ENCODE data around the gene GPR42.
"Not testable (repeated sequence)": the region's sequence is repeated elsewhere in the genome, so short reads cannot be mapped to it uniquely, and the experiment has no call there.

Gene GPR42

DNA sequence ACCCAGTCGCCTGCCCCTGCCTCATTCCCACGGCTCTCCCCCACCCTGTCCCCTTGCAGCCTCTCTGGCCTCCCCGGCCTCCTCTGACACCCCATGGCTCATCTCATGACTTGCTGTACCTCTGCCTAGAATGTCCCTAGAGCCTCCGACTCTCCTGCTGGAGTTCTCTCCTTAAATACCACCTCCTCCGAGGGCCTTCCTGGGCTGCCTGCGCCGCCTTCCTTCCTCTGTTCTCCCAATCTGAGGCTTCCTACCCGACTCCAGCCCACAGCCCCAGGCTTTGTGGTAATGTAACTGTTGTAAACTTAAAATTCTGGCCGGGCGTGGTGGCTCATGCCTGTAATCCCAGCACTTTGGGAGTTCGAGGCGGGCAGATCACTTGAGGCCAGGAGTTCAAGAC lies 27.7 kb downstream of the GPR42 start:
- H3K4me3 ChIP-seq (ENCODE audit: low read length) = no peak overlapping the region
- TF ChIP-seq, protein P1, sequence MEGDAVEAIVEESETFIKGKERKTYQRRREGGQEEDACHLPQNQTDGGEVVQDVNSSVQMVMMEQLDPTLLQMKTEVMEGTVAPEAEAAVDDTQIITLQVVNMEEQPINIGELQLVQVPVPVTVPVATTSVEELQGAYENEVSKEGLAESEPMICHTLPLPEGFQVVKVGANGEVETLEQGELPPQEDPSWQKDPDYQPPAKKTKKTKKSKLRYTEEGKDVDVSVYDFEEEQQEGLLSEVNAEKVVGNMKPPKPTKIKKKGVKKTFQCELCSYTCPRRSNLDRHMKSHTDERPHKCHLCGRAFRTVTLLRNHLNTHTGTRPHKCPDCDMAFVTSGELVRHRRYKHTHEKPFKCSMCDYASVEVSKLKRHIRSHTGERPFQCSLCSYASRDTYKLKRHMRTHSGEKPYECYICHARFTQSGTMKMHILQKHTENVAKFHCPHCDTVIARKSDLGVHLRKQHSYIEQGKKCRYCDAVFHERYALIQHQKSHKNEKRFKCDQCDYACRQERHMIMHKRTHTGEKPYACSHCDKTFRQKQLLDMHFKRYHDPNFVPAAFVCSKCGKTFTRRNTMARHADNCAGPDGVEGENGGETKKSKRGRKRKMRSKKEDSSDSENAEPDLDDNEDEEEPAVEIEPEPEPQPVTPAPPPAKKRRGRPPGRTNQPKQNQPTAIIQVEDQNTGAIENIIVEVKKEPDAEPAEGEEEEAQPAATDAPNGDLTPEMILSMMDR (conservative IDR thresholded peaks at IDR 0.05; ENCODE audit: low read depth, low read length) = no peak
- DNase-seq (ENCODE audit: low read depth) = no peak

DNA sequence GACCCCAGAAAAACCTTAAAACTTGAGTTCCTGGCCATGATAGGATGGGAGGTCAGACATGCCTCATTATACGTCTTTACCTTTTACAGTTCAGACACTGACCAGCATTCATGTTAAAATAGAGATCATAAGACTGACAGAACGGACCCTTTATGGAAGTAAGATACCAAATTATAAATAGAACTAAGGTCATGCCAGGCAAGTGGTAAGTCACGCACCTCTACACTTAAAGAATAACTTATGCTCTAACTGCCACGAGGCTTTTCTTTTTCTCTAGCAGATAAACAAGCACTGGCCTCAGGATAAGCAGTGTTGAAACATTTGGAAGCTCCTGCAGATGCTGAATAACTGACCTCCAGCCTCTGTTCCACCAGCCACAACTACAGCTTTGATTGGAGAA lies 28.4 kb downstream of the GPR42 start:
- TF ChIP-seq, protein P1 (conservative IDR thresholded peaks at IDR 0.05; ENCODE audit: low read depth, low read length) = no peak
- DNase-seq (ENCODE audit: low read depth) = no peak
- H3K4me3 ChIP-seq (ENCODE audit: low read length) = no peak overlapping the region

DNA sequence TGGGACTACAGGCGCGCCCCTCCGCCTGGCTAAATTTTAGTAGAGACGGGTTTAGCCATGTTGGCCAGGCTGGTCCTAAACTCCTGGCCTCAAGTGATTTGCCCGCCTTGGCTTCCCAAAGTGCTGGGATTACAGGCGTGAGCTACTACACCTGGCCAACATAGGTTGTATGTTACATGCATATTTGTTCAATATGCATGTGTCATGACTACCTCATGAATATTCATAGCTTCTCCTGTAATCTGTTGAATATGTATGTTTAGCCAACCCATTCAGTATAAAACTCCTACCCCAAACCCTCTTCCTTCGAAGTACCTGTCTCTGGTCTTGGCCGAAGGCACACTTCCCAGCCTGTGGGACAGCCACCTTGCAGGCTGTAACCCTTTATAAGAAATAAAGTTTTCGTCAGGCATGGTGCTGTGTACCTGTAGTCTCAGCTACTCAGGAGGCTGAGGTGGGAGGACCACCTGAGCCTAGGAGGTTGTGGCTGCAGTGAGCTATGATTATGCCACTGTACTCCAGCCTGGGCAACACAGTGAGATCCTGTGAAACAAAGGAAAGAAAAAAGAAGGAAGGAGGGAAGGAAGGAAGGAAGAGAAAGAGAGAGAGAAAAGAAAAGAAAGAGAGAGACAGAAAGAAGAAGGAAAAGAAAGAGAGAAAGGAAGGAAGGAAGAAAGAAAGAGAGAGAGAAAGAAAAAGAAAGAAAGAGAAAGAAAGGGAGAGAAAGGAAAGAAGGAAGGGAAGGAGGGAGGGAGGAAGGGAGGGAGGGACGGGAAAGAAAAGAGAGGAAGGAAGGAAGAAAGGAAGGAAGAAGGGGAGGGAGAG lies 29.3 kb downstream of the GPR42 start:
- no peak for DNase-seq (ENCODE audit: low read depth)
- TF ChIP-seq, protein P1 (conservative IDR thresholded peaks at IDR 0.05; ENCODE audit: low read depth, low read length) = no peak
- no peak overlapping the region for H3K4me3 ChIP-seq (ENCODE audit: low read length)

DNA sequence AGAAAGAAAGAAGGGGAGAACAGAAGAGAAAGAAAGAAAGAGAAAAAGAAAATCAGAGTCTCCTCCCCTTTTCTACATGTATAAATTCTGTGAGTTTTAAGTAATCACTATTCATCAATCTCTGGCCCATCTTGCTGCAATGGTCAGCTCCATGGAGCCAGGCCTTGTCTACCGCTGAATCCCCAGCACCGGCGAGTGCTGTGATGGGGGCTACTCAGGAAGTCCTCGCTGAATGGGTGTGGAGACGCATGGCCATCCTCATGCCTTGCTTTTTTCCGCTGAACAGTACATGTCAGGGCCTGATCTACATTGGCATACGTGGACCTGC lies 29.9 kb downstream of the GPR42 start:
- TF ChIP-seq, protein P1 (conservative IDR thresholded peaks at IDR 0.05; ENCODE audit: low read depth, low read length) = no peak
- no peak overlapping the region for H3K4me3 ChIP-seq (ENCODE audit: low read length)
- no peak for DNase-seq (ENCODE audit: low read depth)

DNA sequence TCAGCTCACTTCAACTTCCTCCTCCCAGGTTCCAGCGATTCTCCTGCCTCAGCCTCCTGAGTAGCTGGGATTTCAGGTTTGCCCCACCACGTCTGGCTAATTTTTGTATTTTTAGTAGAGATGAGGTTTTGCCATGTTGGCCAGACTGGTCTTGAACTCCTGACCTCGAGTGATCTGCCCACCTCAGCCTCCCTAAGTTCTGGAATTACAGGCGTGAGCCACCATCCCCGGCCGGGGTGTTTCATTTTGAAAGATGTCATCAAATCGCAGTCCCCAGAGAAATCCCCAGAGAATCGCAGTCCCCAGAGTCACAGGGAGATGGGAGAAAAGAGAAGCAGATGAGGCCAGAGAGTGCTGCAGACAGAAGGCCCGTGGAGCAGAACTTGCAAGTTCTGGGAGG lies 30.5 kb downstream of the GPR42 start:
- not testable (repeated sequence) for DNase-seq (ENCODE audit: low read depth); H3K4me3 ChIP-seq (ENCODE audit: low read length)

DNA sequence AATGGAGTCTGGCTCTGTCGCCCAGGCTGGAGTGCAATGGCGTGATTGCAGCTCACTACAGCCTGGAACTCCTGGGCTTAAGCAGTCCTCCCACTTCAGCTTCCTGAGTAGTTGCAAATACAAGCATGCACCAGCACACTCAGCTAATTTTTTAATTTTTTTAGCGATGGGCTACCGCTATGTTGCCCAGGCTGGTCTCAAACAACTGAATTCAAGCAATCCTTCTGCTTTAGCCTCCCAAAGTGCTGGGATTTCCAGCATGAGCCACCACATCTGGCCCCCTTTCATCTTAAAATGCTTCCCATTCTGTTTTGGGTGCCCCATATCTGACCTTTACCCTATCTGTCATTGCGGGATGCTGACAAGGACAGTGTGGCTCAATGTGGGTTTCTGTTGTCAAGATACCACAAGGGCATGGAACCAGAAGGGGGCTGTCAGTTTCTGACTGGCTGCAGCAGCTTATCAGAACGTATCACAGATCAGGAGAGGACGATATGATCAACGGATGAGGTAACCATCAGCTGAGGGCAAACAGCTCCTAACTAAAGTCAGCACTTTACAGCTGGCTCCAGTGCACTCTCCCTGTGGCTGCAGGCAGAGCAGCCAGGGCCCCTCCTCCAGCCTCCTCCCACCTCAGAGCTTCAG lies 32.4 kb downstream of the GPR42 start:
- TF ChIP-seq, protein P1 (conservative IDR thresholded peaks at IDR 0.05; ENCODE audit: low read depth, low read length) = no peak
- no peak for DNase-seq (ENCODE audit: low read depth)
- no peak overlapping the region for H3K4me3 ChIP-seq (ENCODE audit: low read length)

DNA sequence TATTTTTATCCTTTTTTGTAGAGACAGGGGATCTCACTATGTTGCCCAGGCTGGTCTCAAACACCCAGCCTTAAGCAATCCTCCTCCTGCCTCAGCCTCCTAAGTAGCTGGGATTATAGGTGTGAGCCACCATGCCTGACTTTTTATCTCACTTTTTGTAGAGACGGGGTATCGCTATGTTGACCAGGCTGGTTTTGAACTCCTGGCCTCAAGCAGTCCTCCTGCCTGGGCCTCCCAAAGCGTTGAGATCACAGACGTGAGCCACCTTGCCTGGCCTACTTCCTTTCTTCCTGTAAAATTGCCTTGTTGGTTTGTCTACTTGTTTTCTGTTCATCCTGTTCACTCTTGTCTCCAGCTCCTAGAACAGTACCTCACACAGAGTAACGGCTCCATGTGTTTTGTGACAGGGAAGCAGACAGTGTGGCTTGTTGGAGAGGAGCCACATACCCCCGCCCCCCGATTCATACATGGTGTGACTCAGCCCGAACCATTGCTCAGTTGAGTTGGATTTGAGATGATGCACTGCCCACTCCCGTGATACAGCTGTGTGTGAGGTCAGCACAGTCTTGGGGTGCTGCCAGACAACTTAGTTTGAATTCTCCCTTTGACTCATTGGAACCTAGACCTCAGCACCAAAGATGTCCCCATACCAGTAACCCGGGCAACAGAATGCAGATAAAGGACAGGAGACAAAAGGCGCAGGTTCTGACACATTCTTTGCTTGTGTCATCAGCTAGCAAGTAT lies 34.2 kb downstream of the GPR42 start:
- H3K4me3 ChIP-seq (ENCODE audit: low read length) = no peak overlapping the region
- DNase-seq (ENCODE audit: low read depth) = peak; percentile 43
- TF ChIP-seq, protein P1 (conservative IDR thresholded peaks at IDR 0.05; ENCODE audit: low read depth, low read length) = no peak

Data from retinal pigment epithelial cell (primary cell).